Measurements from ENCODE around the gene DUOX1. TPM values are rescaled to one million over a fixed set of nuclear protein-coding genes. Genes with fewer than 3 reads are reported as not detected.

The DUOX1 gene
- total and polyA plus RNA-seq, 4 donors = 0.02 to 0.94 (median 0.08) TPM; not detected in 1

- no peak for DNase-seq (ENCODE audit: low spot score)
- H3K36me3 ChIP-seq (ENCODE audit: control insufficient read depth in 4 of 4, insufficient read depth in 3 of 4, low read depth in 1 of 4, low read length in 3 of 4) = no peaks in the 10 kb centered on the region
- H3K27ac ChIP-seq (ENCODE audit: low read depth in 1 of 2, low read length in 2 of 2) = no peak overlapping the region
- 69% methylated on average over 7 of the region's 7 CpGs for whole genome bisulfite sequencing
- TF ChIP-seq CTCF (IDR thresholded peaks at IDR 0.05; ENCODE audit: low read depth, low read length, missing input control) (no peak), RXRA (IDR thresholded peaks at IDR 0.05) (no peak), REST (IDR thresholded peaks at IDR 0.05) (no peak), FOXA1 (IDR thresholded peaks at IDR 0.05) (no peak), EGR1 (IDR thresholded peaks at IDR 0.05; ENCODE audit: low read depth in 2 of 2) (no peak), NR2F2 (IDR thresholded peaks at IDR 0.05) (no peak), RAD21 (IDR thresholded peaks at IDR 0.05) (no peak), HNF4A (conservative IDR thresholded peaks at IDR 0.05) (no peak), MAX (IDR thresholded peaks at IDR 0.05) (no peak), ZBTB33 (IDR thresholded peaks at IDR 0.05) (no peak), HNF4G (IDR thresholded peaks at IDR 0.05) (no peak), TAF1 (conservative IDR thresholded peaks at IDR 0.05) (no peak), FOXA2 (IDR thresholded peaks at IDR 0.05) (no peak), JUND (IDR thresholded peaks at IDR 0.05) (no peak), YY1 (IDR thresholded peaks at IDR 0.05) (no peak), GABPA (IDR thresholded peaks at IDR 0.05 in 1 of 2, conservative IDR thresholded peaks at IDR 0.05 in 1 of 2) (no peak), SP1 (IDR thresholded peaks at IDR 0.05) (no peak), ATF3 (IDR thresholded peaks at IDR 0.05) (no peak)
- H3K27me3 ChIP-seq (ENCODE audit: control insufficient read depth in 4 of 4, insufficient read depth in 4 of 4, low read length in 3 of 4) = no peaks in the 10 kb centered on the region
- no peak overlapping the region for H3K9ac ChIP-seq (ENCODE audit: low read depth in 1 of 2, low read length in 2 of 2)
- H3K9me3 ChIP-seq (ENCODE audit: control insufficient read depth in 4 of 4, low read length in 3 of 4) = no peaks in the 10 kb centered on the region
- no peak overlapping the region for H3K4me3 ChIP-seq (ENCODE audit: low read depth in 1 of 3, low read length in 3 of 3)
- H3K4me1 ChIP-seq (ENCODE audit: control insufficient read depth in 4 of 4, insufficient read depth in 4 of 4, low read length in 3 of 4) = no peaks in the 10 kb centered on the region
Measured at GRCh38 chr15:45091161-45091560, 38.6 kb upstream of the DUOX1 start.
